Measurements from ENCODE around the gene DFFB. TPM values are rescaled to one million over a fixed set of nuclear protein-coding genes. Genes with fewer than 3 reads are reported as not detected.

Gene DFFB
- total and polyA plus RNA-seq, 2 of the 4 experiments (the other 2 are of a cell fraction) = 6.5 to 7.3 TPM

GRCh38 chr1:3819771-3820200, 37.5 kb upstream of the DFFB start:
- WGBS, 2 experiments (ENCODE audit: extremely low coverage in 2 of 2, insufficient read length in 1 of 2) = 48% methylated on average over 6 of the region's 10 CpGs; no CpG with 5 or more reads in 1 of the 2 experiments
- no peak overlapping the region for H2BK120ac ChIP-seq (ENCODE audit: low read depth, low read length)
- intact Hi-C loops (cut with micrococcal nuclease) = no loop called here
- H4K91ac ChIP-seq (ENCODE audit: insufficient read depth, low read depth, low read length) = no peak overlapping the region
- H4K5ac ChIP-seq (ENCODE audit: low read depth, low read length) = no peak overlapping the region
- H3K36me3 ChIP-seq (ENCODE audit: control insufficient read depth, insufficient read depth, low read length) = peaks cover 42% of the 10 kb centered on the region
- H3K18ac ChIP-seq (ENCODE audit: low read depth, low read length) = no peak overlapping the region
- H3K56ac ChIP-seq (ENCODE audit: extremely low read depth, insufficient read depth, low read length) = no peak overlapping the region
- H2AK5ac ChIP-seq (ENCODE audit: low read depth, low read length) = no peak overlapping the region
- H3K79me1 ChIP-seq (ENCODE audit: low read depth in 1 of 2, low read length in 2 of 2) = no peaks in the 10 kb centered on the region
- POLR2A ChIA-PET (ENCODE audit: unreplicated experiment) = no interaction called here
- H3K4ac ChIP-seq (ENCODE audit: low read depth, low read length) = no peak overlapping the region
- ATAC-seq (ENCODE audit: low read depth) (no peak), DNase-seq (no peak)
- TF ChIP-seq SMC3 (IDR thresholded peaks at IDR 0.05; ENCODE audit: low read depth, low read length) (no peak), RAD21 (IDR thresholded peaks at IDR 0.05; ENCODE audit: low read length) (no peak), CTCF (conservative IDR thresholded peaks at IDR 0.05; ENCODE audit: low read depth, low read length) (no peak), RCOR1 (IDR thresholded peaks at IDR 0.05; ENCODE audit: insufficient replicate concordance, low read length) (no peak), POLR2A (IDR thresholded peaks at IDR 0.05; ENCODE audit: low read depth, low read length) (no peak), BHLHE40 (IDR thresholded peaks at IDR 0.05; ENCODE audit: low read depth, low read length) (no peak), CHD1 (IDR thresholded peaks at IDR 0.05; ENCODE audit: low read depth, low read length) (no peak), RFX5 (IDR thresholded peaks at IDR 0.05; ENCODE audit: low read depth, low read length) (no peak), CEBPB (IDR thresholded peaks at IDR 0.05; ENCODE audit: low read depth, low read length) (no peak), MXI1 (IDR thresholded peaks at IDR 0.05; ENCODE audit: borderline replicate concordance, low read depth, low read length) (no peak), MAZ (IDR thresholded peaks at IDR 0.05; ENCODE audit: borderline replicate concordance, low read depth, low read length) (no peak), MAFK (IDR thresholded peaks at IDR 0.05; ENCODE audit: low read depth, low read length) (no peak), FOS (IDR thresholded peaks at IDR 0.05; ENCODE audit: low read depth, low read length) (no peak), NFE2L2 (IDR thresholded peaks at IDR 0.05; ENCODE audit: low read depth, low read length) (no peak)
- TF ChIP-seq, protein P1, sequence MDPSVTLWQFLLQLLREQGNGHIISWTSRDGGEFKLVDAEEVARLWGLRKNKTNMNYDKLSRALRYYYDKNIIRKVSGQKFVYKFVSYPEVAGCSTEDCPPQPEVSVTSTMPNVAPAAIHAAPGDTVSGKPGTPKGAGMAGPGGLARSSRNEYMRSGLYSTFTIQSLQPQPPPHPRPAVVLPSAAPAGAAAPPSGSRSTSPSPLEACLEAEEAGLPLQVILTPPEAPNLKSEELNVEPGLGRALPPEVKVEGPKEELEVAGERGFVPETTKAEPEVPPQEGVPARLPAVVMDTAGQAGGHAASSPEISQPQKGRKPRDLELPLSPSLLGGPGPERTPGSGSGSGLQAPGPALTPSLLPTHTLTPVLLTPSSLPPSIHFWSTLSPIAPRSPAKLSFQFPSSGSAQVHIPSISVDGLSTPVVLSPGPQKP (IDR thresholded peaks at IDR 0.05; ENCODE audit: borderline replicate concordance, low read depth, low read length) = no peak
- TF ChIP-seq, protein P2, sequence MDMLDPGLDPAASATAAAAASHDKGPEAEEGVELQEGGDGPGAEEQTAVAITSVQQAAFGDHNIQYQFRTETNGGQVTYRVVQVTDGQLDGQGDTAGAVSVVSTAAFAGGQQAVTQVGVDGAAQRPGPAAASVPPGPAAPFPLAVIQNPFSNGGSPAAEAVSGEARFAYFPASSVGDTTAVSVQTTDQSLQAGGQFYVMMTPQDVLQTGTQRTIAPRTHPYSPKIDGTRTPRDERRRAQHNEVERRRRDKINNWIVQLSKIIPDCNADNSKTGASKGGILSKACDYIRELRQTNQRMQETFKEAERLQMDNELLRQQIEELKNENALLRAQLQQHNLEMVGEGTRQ (IDR thresholded peaks at IDR 0.05; ENCODE audit: low read depth, low read length) = no peak
- dilution Hi-C loops (cut with HindIII; ENCODE audit: low sequenced_read_pairs, unreplicated experiment) = no loop called here
- H3K4me2 ChIP-seq (ENCODE audit: low read depth, low read length) = no peak overlapping the region
- no TSS peak for BruUV-seq (replicated peaks)
- H2BK15ac ChIP-seq (ENCODE audit: low read depth, low read length) = no peak overlapping the region
- no peak overlapping the region for H3K4me3 ChIP-seq (ENCODE audit: insufficient read depth, low read depth, low read length)
- no peaks in the 10 kb centered on the region for H3K9me1 ChIP-seq (ENCODE audit: insufficient read depth, low read length)
- no peak overlapping the region for H2AFZ ChIP-seq (replicated peaks; ENCODE audit: low read length, poor library complexity)
- in situ Hi-C loops (cut with MboI; ENCODE audit: low sequenced_read_pairs) = no loop called here
- H3K9ac ChIP-seq (ENCODE audit: low read depth, low read length) = no peak overlapping the region
- CTCF ChIA-PET = no interaction called here
- H3K27me3 ChIP-seq (ENCODE audit: control insufficient read depth, insufficient read depth, low read length) = no peaks in the 10 kb centered on the region
- H3K9me3 ChIP-seq (ENCODE audit: control insufficient read depth, insufficient read depth, low read length) = no peaks in the 10 kb centered on the region
- H4K20me1 ChIP-seq (ENCODE audit: insufficient read depth, low read length) = no peaks in the 10 kb centered on the region
- H3K27ac ChIP-seq (ENCODE audit: insufficient read depth, low read length) = no peak overlapping the region
- no peaks in the 10 kb centered on the region for H3K4me1 ChIP-seq (ENCODE audit: control insufficient read depth, insufficient read depth, low read length)
- no peak overlapping the region for H3K14ac ChIP-seq (replicated peaks; ENCODE audit: low read depth, low read length)
- no peak overlapping the region for H2BK20ac ChIP-seq (ENCODE audit: low read depth, low read length)
- H3K23ac ChIP-seq (ENCODE audit: low read depth, low read length) = no peak overlapping the region
- no peak overlapping the region for H4K8ac ChIP-seq (ENCODE audit: low read depth in 2 of 2, low read length in 2 of 2)
- no peak overlapping the region for H2AK9ac ChIP-seq (replicated peaks; ENCODE audit: low read depth, low read length, poor library complexity)
- no peak overlapping the region for H2BK5ac ChIP-seq (ENCODE audit: low read depth, low read length, poor library complexity, severe bottlenecking)
